Ascending aorta (tissue), 2 donors: ENCODE data around the gene RIMKLA. TPM values are rescaled to one million over a fixed set of nuclear protein-coding genes. Genes with fewer than 3 reads are reported as not detected.

Experiments used
- DNase-seq, 2 donors: peaks; one replicate each; pipeline ENCODE4 v3.0.0-alpha.2; 2019; ENCODE audit warnings: low spot score in 2 of 2
- H3K27ac ChIP-seq, 2 donors: fragments of 200-600 bp; sonication (generic); one replicate each; pipeline ENCODE4 v1.5.1; 2016 to 2017; ENCODE audit warnings: mild to moderate bottlenecking in 1 of 2
- H3K27me3 ChIP-seq: fragments of 200-600 bp; sonication (generic); one replicate; pipeline ENCODE4 v1.5.1; 2017
- H3K36me3 ChIP-seq, 2 donors: fragments of 200-600 bp; sonication (generic); one replicate each; pipeline ENCODE4 v1.5.1; 2016
- H3K4me1 ChIP-seq, 2 donors: fragments of 200-600 bp; sonication (generic); one replicate each; pipeline ENCODE4 v1.5.1; 2016 to 2017; ENCODE audit warnings: mild to moderate bottlenecking in 1 of 2
- H3K4me3 ChIP-seq, 2 donors: fragments of 200-600 bp; sonication (generic); one replicate each; pipeline ENCODE4 v1.5.1; 2016 to 2017; ENCODE audit warnings: mild to moderate bottlenecking in 1 of 2
- H3K9me3 ChIP-seq, 2 donors: fragments of 200-600 bp; sonication (generic); one replicate each; pipeline ENCODE4 v1.5.1; 2016
- CTCF ChIP-seq, 3 experiments: fragments of 200-600 bp in 2 of 3; fragments of 450-650 bp in 1 of 3; sonication (generic) in 2 of 3; IDR thresholded peaks; one replicate each; pipeline ENCODE4 v1.5.1; 2016 to 2019; ENCODE audit warnings: antibody characterized with exemption in 3 of 3, mild to moderate bottlenecking in 1 of 3, moderate library complexity in 1 of 3
- intact Hi-C: fragments of 100-400 bp; cut with DNase I; formaldehyde crosslinking; loops from one replicate; pipeline ENCODE4 v1.15.1; 2023
- total RNA-seq: library from RNA; depleted of rRNA; stranded (reverse); fragments of >200 nt; gene quantifications from one replicate; pipeline ENCODE4 v1.1.0, GENCODE V29; 2016

Gene RIMKLA
- total RNA-seq, 1 donor from 2014 or later, result 2.7 TPM

GRCh38 chr1:42379794-42380585, 602 bp upstream of the RIMKLA start:
- intact Hi-C loops, result no loop called here
- H3K9me3 ChIP-seq, result no peaks in the 10 kb centered on the region
- DNase-seq, result no peak
- peak overlapping the region; percentile 68 to 82 for H3K4me3 ChIP-seq
- H3K36me3 ChIP-seq, result no peaks in the 10 kb centered on the region
- no peak for TF ChIP-seq CTCF (IDR thresholded peaks at IDR 0.05)
- peaks cover 7% of the 10 kb centered on the region for H3K27me3 ChIP-seq
- H3K4me1 ChIP-seq, result peaks cover 3 to 5% of the 10 kb centered on the region in 2 donors
- no peak overlapping the region for H3K27ac ChIP-seq

GRCh38 chr1:42381280-42381673, 685 bp downstream of the RIMKLA start:
- Histone ChIP-seq H3K27me3 (peaks cover 7% of the 10 kb centered on the region), H3K9me3 (no peaks in the 10 kb centered on the region), H3K4me1 (peaks cover 3 to 5% of the 10 kb centered on the region in 2 donors), H3K36me3 (no peaks in the 10 kb centered on the region), H3K27ac (no peak overlapping the region), H3K4me3 (peak overlapping the region; percentile 68 to 82)
- DNase-seq, result no peak
- TF ChIP-seq CTCF (IDR thresholded peaks at IDR 0.05), result no peak
- intact Hi-C loops, result no loop called here

DNA sequence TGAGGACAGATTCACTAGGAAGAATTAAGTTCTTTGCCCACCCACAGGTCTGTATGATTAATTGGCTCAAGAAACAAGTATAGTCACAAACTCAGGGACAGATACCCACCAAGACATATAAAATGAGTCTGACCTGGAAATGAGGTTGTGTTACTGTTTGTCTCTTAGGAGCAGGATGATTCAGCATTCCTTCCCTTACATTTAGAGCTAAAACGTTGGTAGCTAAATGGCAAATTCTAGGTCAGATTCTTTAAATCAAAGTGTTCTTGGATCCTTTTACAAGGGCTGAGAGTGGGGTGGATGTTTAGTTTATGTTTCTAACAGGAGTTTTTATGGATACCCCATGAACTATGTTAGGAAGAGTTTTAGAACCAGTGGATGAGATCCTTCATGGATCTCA, 4.7 kb downstream of the RIMKLA start:
- no peak overlapping the region for H3K27ac ChIP-seq

DNA sequence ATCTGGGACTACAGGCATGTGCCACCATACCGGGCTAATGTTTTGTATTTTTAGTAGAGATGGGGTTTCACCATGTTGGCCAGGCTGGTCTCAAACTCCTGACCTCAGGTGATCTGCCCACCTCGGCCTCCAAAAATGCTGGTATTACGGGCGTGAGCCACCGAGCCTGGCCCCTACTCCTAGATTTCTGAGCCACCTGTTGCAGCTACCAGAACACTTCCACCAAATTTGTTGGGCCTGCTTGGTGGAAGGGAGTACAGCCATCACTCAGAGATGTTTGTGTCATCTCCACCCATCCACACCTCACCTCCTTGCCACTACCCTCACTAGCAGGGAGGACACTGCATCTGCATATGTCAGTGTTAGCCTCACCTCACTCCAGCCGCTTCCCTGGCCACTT, 5.5 kb downstream of the RIMKLA start:
- H3K27me3 ChIP-seq, result peaks cover 5% of the 10 kb centered on the region
- DNase-seq, result no peak
- no peak overlapping the region for H3K4me3 ChIP-seq
- H3K4me1 ChIP-seq, result peaks cover under 1 to 3% of the 10 kb centered on the region in 2 donors
- no peak overlapping the region for H3K27ac ChIP-seq
- TF ChIP-seq CTCF (IDR thresholded peaks at IDR 0.05), result no peak
- no peaks in the 10 kb centered on the region for H3K9me3 ChIP-seq
- no peaks in the 10 kb centered on the region for H3K36me3 ChIP-seq
- intact Hi-C loops, result no loop called here

More for the DNA sequence above, 4.7 kb downstream of the RIMKLA start:
- no peak for DNase-seq
- H3K36me3 ChIP-seq, result no peaks in the 10 kb centered on the region
- H3K27me3 ChIP-seq, result peaks cover 7% of the 10 kb centered on the region
- no peaks in the 10 kb centered on the region for H3K9me3 ChIP-seq
- peaks cover 3 to 5% of the 10 kb centered on the region in 2 donors for H3K4me1 ChIP-seq
- no peak for TF ChIP-seq CTCF (IDR thresholded peaks at IDR 0.05)
- intact Hi-C loops, result no loop called here
- H3K4me3 ChIP-seq, result no peak overlapping the region

- Histone ChIP-seq H3K9me3 (no peaks in the 10 kb centered on the region), H3K4me1 (no peaks in the 10 kb centered on the region), H3K27me3 (no peaks in the 10 kb centered on the region), H3K36me3 (no peaks in the 10 kb centered on the region), H3K27ac (no peak overlapping the region), H3K4me3 (no peak overlapping the region)
- no peak for TF ChIP-seq CTCF (IDR thresholded peaks at IDR 0.05)
- intact Hi-C loops, result no loop called here
- DNase-seq, result no peak
Observed at GRCh38 chr1:42392255-42392654, 11.7 kb downstream of the RIMKLA start.
